A549 (cell line): ENCODE data around the gene ARHGDIA.

Source experiments
- CHD2 ChIP-seq: fragments of 150-350 bp; IDR thresholded peaks from 2 replicates; pipeline ENCODE4 v1.6.1; 2014; ENCODE audit warnings: low read length; ENCODE audit not compliant: partially characterized antibody
- CTCF ChIP-seq: fragments of >200 bp; sonication (Bioruptor Twin); formaldehyde crosslinking; IDR thresholded peaks from 3 replicates; pipeline ENCODE4 v1.5.1; 2016
- JUNB ChIP-seq: fragments of >200 bp; sonication (Bioruptor Twin); formaldehyde crosslinking; IDR thresholded peaks from 2 replicates; pipeline ENCODE4 v1.6.1; 2016
- KDM5A ChIP-seq: fragments of 200-600 bp; sonication (generic); IDR thresholded peaks from 2 replicates; pipeline ENCODE4 v1.6.1; 2016; ENCODE audit warnings: antibody characterized with exemption, mild to moderate bottlenecking
- MAX ChIP-seq: IDR thresholded peaks from 2 replicates; pipeline ENCODE4 v1.6.1; 2012
- NR3C1 ChIP-seq: fragments of >200 bp; sonication (Bioruptor Twin); formaldehyde crosslinking; IDR thresholded peaks from 3 replicates; pipeline ENCODE4 v1.6.1; 2017
- POLR2AphosphoS2 ChIP-seq: conservative IDR thresholded peaks from 2 replicates; pipeline ENCODE4 v1.6.1; 2012; ENCODE audit warnings: low read length, improper control_type of control experiment, inconsistent platforms

GRCh38 chr17:81859906-81860755 lies 11.0 kb downstream of the ARHGDIA start, which contains the start of gene P4HB:
- TF ChIP-seq CTCF (no peak), KDM5A (no peak), MAX (no peak), JUNB (no peak), NR3C1 (no peak), CHD2 (no peak), POLR2AphosphoS2 (no peak)
